CD4-positive, alpha-beta T cell (primary cell): ENCODE data around the gene CDIPT. TPM values are rescaled to one million over a fixed set of nuclear protein-coding genes. Genes with fewer than 3 reads are reported as not detected.

Source experiments
- ATAC-seq: fragments of 200-7000 bp; cut with Tn5 transposase; one replicate; pipeline ENCODE4 v1.10.0; 2022; ENCODE audit warnings: mild to moderate bottlenecking; ENCODE audit not compliant: poor library complexity
- CTCF ChIA-PET: fragments of 350-600 bp; sonication (Branson Sonifier 250); formaldehyde crosslinking; loops from one replicate; lab custom pipeline; 2021; ENCODE audit warnings: antibody characterized with exemption, inconsistent platforms; lab: Charles Lee
- POLR2A ChIA-PET: fragments of 350-600 bp; sonication (Branson Sonifier 250); formaldehyde crosslinking; loops from one replicate; lab custom pipeline; 2021; ENCODE audit warnings: antibody characterized with exemption, inconsistent platforms; lab: Charles Lee
- DNase-seq, 14 experiments: peaks; one replicate each; pipeline ENCODE4 v3.0.0-alpha.2; 2013 to 2020; ENCODE audit warnings: mixed read lengths in 2 of 14
- H3K27ac ChIP-seq, 2 donors: one replicate each; pipeline versions ENCODE4 v1.5.1 to v1.7.0; 2013; ENCODE audit warnings: low read length in 2 of 2, low read depth in 1 of 2, mild to moderate bottlenecking in 1 of 2
- H3K27me3 ChIP-seq, 2 experiments: 1 replicate in 1 of 2; 2 replicates in 1 of 2; pipeline versions ENCODE4 v1.6.1 to v1.7.0; 2013; ENCODE audit warnings: low read length in 2 of 2, control low read depth in 1 of 2, mild to moderate bottlenecking in 1 of 2, moderate library complexity in 1 of 2; ENCODE audit not compliant: insufficient read depth in 2 of 2, control insufficient read depth in 1 of 2
- H3K36me3 ChIP-seq: one replicate; pipeline ENCODE4 v1.6.1; 2013; ENCODE audit warnings: low read length, control low read depth; ENCODE audit not compliant: insufficient read depth
- H3K4me1 ChIP-seq: one replicate; pipeline ENCODE4 v1.6.1; 2013; ENCODE audit warnings: low read length, control low read depth; ENCODE audit not compliant: insufficient read depth
- H3K4me3 ChIP-seq: one replicate; pipeline ENCODE4 v1.5.1; 2013; ENCODE audit warnings: mild to moderate bottlenecking, low read length, moderate library complexity
- H3K9me3 ChIP-seq, 2 experiments: 1 replicate in 1 of 2; 2 replicates in 1 of 2; pipeline versions ENCODE4 v1.6.1 to v1.7.0; 2013; ENCODE audit warnings: low read length in 2 of 2, mild to moderate bottlenecking in 2 of 2, control low read depth in 1 of 2, moderate library complexity in 1 of 2; ENCODE audit not compliant: control insufficient read depth in 1 of 2, insufficient read depth in 1 of 2
- H3K27ac Mint-ChIP-seq: one replicate; pipeline ENCODE4 v1.8.0; 2020; ENCODE audit warnings: mixed read lengths
- H3K27me3 Mint-ChIP-seq: one replicate; pipeline ENCODE4 v1.8.0; 2021; ENCODE audit warnings: mixed read lengths
- H3K36me3 Mint-ChIP-seq: one replicate; pipeline ENCODE4 v1.8.0; 2021; ENCODE audit warnings: low read depth, mixed read lengths
- H3K4me1 Mint-ChIP-seq: one replicate; pipeline ENCODE4 v1.8.0; 2021; ENCODE audit warnings: low read depth, mixed read lengths
- H3K4me3 Mint-ChIP-seq: one replicate; pipeline ENCODE4 v1.8.0; 2020; ENCODE audit warnings: mild to moderate bottlenecking, mixed read lengths
- H3K9me3 Mint-ChIP-seq: one replicate; pipeline ENCODE4 v1.8.0; 2020; ENCODE audit warnings: mixed read lengths
- intact Hi-C, 2 experiments: fragments of 100-400 bp; cut with DNase I in 1 of 2; cut with micrococcal nuclease in 1 of 2; formaldehyde crosslinking; loops; one replicate each; pipeline versions ENCODE4 v1.15.1 to v1.9.0; 2023 to 2025; cut with DNase I, micrococcal nuclease
- total RNA-seq, 174 experiments: library from RNA in 2 of 174; stranded (reverse) in 2 of 174; gene quantifications; one replicate each; pipeline ENCODE4 v1.2.3 and lab custom pipeline; 2021 to 2026
- TF ChIP-seq, protein P1 (sequence below): fragments of 200-600 bp; IDR thresholded peaks from one replicate; pipeline ENCODE4 v1.8.0; 2022; ENCODE audit warnings: antibody characterized with exemption, mild to moderate bottlenecking

The CDIPT gene
- total RNA-seq, 2 experiments from 2014 or later, result 25.7 to 27.0 TPM

DNA sequence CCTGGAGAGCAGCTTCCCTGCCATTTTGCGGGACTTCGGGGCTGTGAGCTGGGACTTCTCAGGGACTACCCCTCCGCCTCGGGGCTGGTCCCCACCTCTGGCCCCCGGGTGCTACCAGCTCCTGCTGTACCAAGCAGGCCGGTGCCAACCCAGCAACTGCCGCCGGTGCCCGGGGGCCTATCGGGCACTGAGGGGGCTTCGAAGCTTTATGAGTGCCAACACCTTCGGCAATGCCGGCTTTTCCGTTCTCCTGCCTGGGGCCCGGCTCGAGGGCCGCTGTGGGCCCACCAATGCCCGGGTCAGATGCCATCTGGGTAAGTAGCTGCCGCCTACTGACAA lies 38.5 kb upstream of the CDIPT start:
- Histone ChIP-seq H3K4me1 (peaks cover 22% of the 10 kb centered on the region), H3K9me3 (peaks cover 0 to 23% of the 10 kb centered on the region in 2 experiments), H3K36me3 (peaks cover 3% of the 10 kb centered on the region), H3K27me3 (peaks cover 28 to 29% of the 10 kb centered on the region in 2 experiments), H3K27ac (no peak overlapping the region), H3K4me3 (no peak overlapping the region)
- DNase-seq, result no peak
- ChIA-PET CTCF (no interaction called here), POLR2A (no interaction called here)
- Mint-ChIP-seq H3K4me1 (peaks cover 4% of the 10 kb centered on the region), H3K9me3 (no peaks in the 10 kb centered on the region), H3K27ac (no peak overlapping the region), H3K36me3 (no peaks in the 10 kb centered on the region), H3K27me3 (peaks cover 21% of the 10 kb centered on the region), H3K4me3 (peak overlapping the region; percentile 31)
- intact Hi-C loops, result loop anchor here in 1 of 2 experiments (2.0 to 5.0 kb wide), 2 partner anchors 35 to 91 kb away; no protein-coding TSS in a partner anchor
- no peak for ATAC-seq
- TF ChIP-seq, protein P1, sequence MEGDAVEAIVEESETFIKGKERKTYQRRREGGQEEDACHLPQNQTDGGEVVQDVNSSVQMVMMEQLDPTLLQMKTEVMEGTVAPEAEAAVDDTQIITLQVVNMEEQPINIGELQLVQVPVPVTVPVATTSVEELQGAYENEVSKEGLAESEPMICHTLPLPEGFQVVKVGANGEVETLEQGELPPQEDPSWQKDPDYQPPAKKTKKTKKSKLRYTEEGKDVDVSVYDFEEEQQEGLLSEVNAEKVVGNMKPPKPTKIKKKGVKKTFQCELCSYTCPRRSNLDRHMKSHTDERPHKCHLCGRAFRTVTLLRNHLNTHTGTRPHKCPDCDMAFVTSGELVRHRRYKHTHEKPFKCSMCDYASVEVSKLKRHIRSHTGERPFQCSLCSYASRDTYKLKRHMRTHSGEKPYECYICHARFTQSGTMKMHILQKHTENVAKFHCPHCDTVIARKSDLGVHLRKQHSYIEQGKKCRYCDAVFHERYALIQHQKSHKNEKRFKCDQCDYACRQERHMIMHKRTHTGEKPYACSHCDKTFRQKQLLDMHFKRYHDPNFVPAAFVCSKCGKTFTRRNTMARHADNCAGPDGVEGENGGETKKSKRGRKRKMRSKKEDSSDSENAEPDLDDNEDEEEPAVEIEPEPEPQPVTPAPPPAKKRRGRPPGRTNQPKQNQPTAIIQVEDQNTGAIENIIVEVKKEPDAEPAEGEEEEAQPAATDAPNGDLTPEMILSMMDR, result no peak

DNA sequence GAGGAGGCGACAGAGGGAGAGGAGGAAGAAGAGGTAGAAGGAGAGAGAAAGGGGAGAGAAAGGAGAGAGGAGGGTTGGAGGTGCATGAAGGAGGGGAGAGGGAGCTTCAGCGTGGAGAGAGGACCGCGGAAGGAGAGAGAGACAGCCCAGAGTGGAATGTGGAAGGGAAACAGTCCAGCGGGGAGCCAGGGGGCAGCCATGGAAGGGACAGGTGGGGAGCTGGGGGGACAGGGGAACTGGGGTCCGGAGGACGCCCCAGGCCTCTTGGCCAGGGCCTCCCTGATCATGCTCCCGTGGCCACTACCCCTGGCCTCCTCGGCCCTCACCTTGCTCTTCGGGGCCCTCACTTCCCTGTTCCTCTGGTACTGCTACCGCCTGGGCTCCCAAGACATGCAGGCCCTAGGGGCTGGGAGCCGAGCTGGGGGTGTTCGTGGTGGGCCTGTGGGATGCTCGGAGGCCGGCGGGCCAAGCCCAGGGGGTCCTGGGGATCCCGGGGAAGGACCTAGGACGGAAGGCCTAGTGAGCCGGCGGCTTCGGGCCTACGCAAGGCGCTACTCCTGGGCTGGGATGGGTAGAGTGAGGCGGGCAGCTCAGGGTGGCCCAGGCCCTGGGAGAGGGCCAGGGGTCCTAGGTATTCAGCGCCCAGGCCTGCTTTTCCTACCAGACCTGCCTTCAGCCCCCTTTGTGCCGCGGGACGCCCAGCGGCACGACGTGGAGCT lies 38.0 kb upstream of the CDIPT start:
- Histone ChIP-seq H3K4me3 (no peak overlapping the region), H3K4me1 (peaks cover 22% of the 10 kb centered on the region), H3K36me3 (no peaks in the 10 kb centered on the region), H3K9me3 (peaks cover 0 to 23% of the 10 kb centered on the region in 2 experiments), H3K27me3 (peaks cover 28 to 29% of the 10 kb centered on the region in 2 experiments), H3K27ac (no peak overlapping the region)
- ChIA-PET CTCF (no interaction called here), POLR2A (interaction anchor here (0.9 to 2.2 kb wide), 3 partner anchors 11 to 60 kb away, joined by 3 to 18 read pairs (median 9); partner anchors contain the start of genes KCTD13 and TMEM219)
- no peak for ATAC-seq
- Mint-ChIP-seq H3K27ac (no peak overlapping the region), H3K4me3 (peak overlapping the region; percentile 74), H3K36me3 (no peaks in the 10 kb centered on the region), H3K4me1 (peaks cover 4% of the 10 kb centered on the region), H3K27me3 (peaks cover 25% of the 10 kb centered on the region), H3K9me3 (no peaks in the 10 kb centered on the region)
- TF ChIP-seq, protein P1, result no peak
- DNase-seq, result no peak
- intact Hi-C loops, result loop anchor here in 1 of 2 experiments (1.0 to 5.0 kb wide), 3 partner anchors 34 to 91 kb away; partner anchors contain the start of gene TMEM219

DNA sequence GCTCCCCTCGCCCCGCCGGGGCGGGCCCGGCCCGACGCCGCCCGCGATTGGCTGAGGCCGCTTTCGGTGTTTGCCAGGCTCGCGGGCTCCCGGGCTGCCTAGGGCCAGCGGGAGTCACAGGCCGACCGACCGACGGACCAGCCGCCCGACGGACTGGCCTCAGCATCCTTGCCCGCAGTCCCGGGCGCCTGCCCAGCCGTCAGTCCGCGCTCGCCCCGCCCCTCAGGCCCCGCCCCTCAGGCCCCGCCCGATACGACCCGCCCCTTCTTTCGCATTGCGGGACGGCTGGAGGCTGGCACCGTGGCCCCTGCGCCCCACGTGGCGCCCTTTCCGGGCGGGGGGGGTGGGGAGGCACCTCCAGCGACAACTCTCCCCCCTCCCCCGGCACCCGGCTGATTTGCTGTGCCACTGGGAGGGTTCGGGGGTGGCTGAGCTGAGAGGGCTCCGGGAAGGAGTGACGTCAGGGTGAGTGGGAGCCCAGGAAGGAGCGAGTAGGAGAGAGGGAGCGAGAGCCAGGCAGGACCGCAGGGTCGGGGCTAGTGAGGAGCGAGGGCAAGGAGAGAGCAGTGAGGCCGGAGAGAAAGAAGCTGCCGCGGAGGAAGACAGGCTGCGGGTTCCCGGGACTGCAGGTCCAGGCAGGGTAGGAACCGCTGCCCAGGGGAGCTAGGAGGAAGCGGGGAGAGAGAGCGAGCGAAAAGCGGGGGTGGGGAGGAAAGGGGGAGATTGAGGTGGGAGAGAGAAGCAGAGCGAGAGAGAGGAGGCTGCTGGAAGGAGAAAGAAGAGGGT lies 37.3 kb upstream of the CDIPT start, which contains the start of gene ASPHD1:
TSS of gene ASPHD1 (plus strand) at position 387 of the 786 bp plus-strand sequence. CDS start 484 bp downstream, outside the sequence.
- ChIA-PET CTCF (interaction anchor here (0.8 to 1.4 kb wide), 3 partner anchors 37 to 62 kb away, joined by 3 to 5 read pairs (median 3); partner anchors contain the start of genes CDIPT and TMEM219), POLR2A (interaction anchor here (0.6 to 2.2 kb wide), 10 partner anchors 10 to 110 kb away, joined by 3 to 18 read pairs (median 4); partner anchors contain the start of genes CDIPT, HIRIP3, KCTD13 and KIF22)
- peaks cover 4% of the 10 kb centered on the region for H3K4me1 Mint-ChIP-seq
- H3K27me3 Mint-ChIP-seq, result peaks cover 31% of the 10 kb centered on the region
- ATAC-seq, result peak; percentile 89
- H3K27ac ChIP-seq, result no peak within 1 kb of the TSS
- no peaks in the 10 kb centered on the region for H3K9me3 Mint-ChIP-seq
- TF ChIP-seq, protein P1, result no peak
- H3K36me3 Mint-ChIP-seq, result no peaks in the 10 kb centered on the region
- peaks cover 28 to 29% of the 10 kb centered on the region in 2 experiments for H3K27me3 ChIP-seq
- H3K27ac Mint-ChIP-seq, result no peak within 1 kb of the TSS
- DNase-seq, result peak in 11 of 14 experiments; percentile 47 to 88 (median 70)
- H3K36me3 ChIP-seq, result no peaks in the 10 kb centered on the region
- H3K9me3 ChIP-seq, result peaks cover 0 to 23% of the 10 kb centered on the region in 2 experiments
- peak within 1 kb of the TSS; percentile 55 for H3K4me3 ChIP-seq
- H3K4me1 ChIP-seq, result peaks cover 22% of the 10 kb centered on the region
- peak within 1 kb of the TSS; percentile 74 for H3K4me3 Mint-ChIP-seq
- intact Hi-C loops, result loop anchor here in 1 of 2 experiments (1.0 to 5.0 kb wide), 3 partner anchors 33 to 92 kb away; partner anchors contain the start of gene TMEM219
